ENCODE data around the gene OGFOD3.

OGFOD3 gene

GRCh38 chr17:82443465-82444283 is 25.3 kb upstream of the OGFOD3 start:
- no peak for DNase-seq
- peaks cover 11% of the 10 kb centered on the region for H3K4me1 Mint-ChIP-seq
- H3K9me3 Mint-ChIP-seq = no peaks in the 10 kb centered on the region
- no peak overlapping the region for H3K27ac Mint-ChIP-seq
- H3K27me3 Mint-ChIP-seq (ENCODE audit: low read depth, poor library complexity) = no peaks in the 10 kb centered on the region
- H3K4me3 Mint-ChIP-seq = no peak overlapping the region
- H3K36me3 Mint-ChIP-seq (ENCODE audit: low read depth) = peaks cover 4% of the 10 kb centered on the region
- TF ChIP-seq, protein P1, sequence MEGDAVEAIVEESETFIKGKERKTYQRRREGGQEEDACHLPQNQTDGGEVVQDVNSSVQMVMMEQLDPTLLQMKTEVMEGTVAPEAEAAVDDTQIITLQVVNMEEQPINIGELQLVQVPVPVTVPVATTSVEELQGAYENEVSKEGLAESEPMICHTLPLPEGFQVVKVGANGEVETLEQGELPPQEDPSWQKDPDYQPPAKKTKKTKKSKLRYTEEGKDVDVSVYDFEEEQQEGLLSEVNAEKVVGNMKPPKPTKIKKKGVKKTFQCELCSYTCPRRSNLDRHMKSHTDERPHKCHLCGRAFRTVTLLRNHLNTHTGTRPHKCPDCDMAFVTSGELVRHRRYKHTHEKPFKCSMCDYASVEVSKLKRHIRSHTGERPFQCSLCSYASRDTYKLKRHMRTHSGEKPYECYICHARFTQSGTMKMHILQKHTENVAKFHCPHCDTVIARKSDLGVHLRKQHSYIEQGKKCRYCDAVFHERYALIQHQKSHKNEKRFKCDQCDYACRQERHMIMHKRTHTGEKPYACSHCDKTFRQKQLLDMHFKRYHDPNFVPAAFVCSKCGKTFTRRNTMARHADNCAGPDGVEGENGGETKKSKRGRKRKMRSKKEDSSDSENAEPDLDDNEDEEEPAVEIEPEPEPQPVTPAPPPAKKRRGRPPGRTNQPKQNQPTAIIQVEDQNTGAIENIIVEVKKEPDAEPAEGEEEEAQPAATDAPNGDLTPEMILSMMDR (IDR thresholded peaks at IDR 0.05) = no peak

GRCh38 chr17:82442643-82443464 is 24.5 kb upstream of the OGFOD3 start:
- Mint-ChIP-seq H3K36me3 (ENCODE audit: low read depth) (peaks cover 4% of the 10 kb centered on the region), H3K4me1 (peaks cover 11% of the 10 kb centered on the region), H3K4me3 (no peak overlapping the region), H3K27ac (no peak overlapping the region), H3K9me3 (no peaks in the 10 kb centered on the region), H3K27me3 (ENCODE audit: low read depth, poor library complexity) (no peaks in the 10 kb centered on the region)
- TF ChIP-seq, protein P1 (IDR thresholded peaks at IDR 0.05) = no peak
- no peak for DNase-seq

DNA sequence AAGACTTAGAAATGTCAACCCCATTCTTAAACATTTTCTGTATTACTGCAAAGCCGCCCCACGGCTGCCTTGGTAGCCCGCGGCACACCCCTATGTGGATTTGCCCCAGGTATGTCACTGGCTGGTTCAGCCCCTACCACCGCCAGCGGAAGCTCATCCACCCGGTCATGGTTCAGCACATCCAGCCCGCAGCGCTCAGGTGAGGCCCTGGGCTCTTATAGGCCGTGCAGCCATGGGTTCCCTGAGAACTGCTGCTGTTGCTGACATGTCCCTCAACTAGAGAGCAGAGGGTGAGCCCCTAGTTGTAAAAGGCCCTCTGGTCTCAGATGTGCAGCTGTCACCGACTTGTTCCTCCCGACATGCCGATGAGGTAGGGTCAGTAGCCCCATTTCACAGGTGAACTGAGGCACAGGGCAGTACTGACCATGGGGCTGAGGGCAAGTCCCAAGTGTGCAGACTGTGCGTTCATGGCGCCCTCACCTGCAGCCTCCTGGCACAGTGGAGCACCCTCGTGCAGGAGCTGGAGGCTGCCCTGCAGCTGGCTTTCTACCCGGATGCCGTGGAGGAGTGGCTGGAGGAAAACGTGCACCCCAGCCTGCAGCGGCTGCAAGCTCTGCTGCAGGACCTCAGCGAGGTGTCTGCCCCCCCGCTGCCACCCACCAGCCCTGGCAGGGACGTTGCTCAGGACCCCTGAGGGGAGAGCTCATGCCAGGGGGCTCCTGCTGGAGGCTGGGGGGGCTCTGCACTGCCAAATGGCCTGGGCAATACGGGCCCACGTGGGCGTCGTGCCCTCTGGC is 23.5 kb upstream of the OGFOD3 start:
- Mint-ChIP-seq H3K4me3 (no peak overlapping the region), H3K9me3 (no peaks in the 10 kb centered on the region), H3K4me1 (peaks cover 6% of the 10 kb centered on the region), H3K27ac (no peak overlapping the region), H3K27me3 (ENCODE audit: low read depth, poor library complexity) (no peaks in the 10 kb centered on the region), H3K36me3 (ENCODE audit: low read depth) (no peaks in the 10 kb centered on the region)
- TF ChIP-seq, protein P1 (IDR thresholded peaks at IDR 0.05) = no peak
- no peak for DNase-seq

DNA sequence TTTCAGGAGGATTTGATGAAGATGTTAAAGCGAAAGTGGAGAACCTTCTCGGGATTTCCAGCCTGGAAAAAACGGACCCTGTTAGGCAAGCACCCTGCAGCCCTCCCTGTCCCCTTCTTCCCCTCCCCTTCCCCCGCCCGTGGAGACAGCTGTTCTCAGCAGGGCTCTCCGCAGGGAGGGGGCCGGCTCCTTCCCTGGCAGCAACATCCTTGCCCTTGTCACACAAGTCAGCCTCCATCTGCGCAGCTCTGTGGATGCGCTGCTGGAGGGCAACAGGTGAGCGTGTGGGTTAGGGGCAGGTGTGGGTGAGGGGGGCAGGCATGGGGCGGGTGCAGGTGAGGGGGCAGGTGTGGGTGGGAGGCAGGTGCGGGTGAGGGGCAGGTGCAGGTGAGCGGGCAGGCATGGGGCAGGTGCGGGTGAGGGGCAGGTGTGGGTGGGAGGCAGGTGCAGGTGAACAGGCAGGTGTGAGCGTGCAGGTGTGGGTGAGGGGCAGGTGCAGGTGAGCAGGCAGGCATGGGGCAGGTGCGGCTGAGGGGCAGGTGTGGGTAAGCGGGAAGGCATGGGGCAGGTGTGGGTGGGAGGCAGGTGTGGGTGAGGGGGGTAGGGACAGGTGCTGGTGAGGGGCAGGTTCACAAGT is 22.7 kb upstream of the OGFOD3 start:
- DNase-seq = no peak
- Mint-ChIP-seq H3K27ac (no peak overlapping the region), H3K36me3 (ENCODE audit: low read depth) (no peaks in the 10 kb centered on the region), H3K4me1 (peaks cover 6% of the 10 kb centered on the region), H3K9me3 (no peaks in the 10 kb centered on the region), H3K27me3 (ENCODE audit: low read depth, poor library complexity) (no peaks in the 10 kb centered on the region), H3K4me3 (no peak overlapping the region)
- TF ChIP-seq, protein P1 (IDR thresholded peaks at IDR 0.05) = no peak

GRCh38 chr17:82440469-82440981 is 22.1 kb upstream of the OGFOD3 start:
- Mint-ChIP-seq H3K9me3 (no peaks in the 10 kb centered on the region), H3K27me3 (ENCODE audit: low read depth, poor library complexity) (no peaks in the 10 kb centered on the region), H3K27ac (peak overlapping the region; percentile 95), H3K4me1 (peaks cover 6% of the 10 kb centered on the region), H3K36me3 (ENCODE audit: low read depth) (no peaks in the 10 kb centered on the region), H3K4me3 (no peak overlapping the region)
- DNase-seq = no peak
- TF ChIP-seq, protein P1 (IDR thresholded peaks at IDR 0.05) = no peak
